ENCODE measurements around the gene ANGPTL2.

DNA sequence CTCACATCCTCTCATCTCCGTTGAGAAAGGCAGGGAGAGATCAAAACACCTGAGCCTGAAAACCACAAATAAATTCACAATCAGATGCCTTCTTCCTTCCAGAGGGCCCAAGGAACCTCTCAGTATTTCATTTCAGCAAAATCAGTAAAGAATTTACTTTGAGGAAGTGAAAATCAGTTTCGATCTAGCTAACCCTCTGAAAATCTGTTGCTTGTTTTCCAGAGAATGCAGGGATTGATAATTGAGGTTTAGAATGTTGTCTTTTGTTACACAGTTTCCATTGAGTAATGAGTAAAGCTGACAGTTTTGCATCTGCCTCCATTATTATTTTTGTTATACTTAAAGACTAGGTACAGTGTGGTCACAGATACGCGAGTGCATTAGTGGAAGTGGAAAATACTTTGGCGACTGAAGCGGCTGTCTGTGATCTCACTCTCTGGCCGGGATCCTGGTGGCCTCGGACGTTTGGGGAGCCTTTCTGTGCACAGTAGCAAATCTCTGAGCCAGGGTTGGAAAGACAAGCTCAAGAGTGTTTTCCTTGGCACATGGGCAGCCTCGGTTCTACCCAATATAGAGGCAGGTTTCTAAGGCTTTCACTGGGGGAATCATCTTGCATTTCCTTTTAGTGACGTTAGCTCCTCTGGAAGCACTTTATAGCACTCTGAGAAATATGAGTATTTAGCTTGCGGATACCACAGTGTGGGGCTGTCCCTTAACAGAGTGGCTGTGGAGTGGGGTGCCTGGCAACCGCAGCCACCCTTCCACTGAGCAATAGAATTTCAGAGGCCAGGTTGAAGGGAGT, 32.2 kb upstream of the ANGPTL2 start:
- TF ChIP-seq, protein P1, sequence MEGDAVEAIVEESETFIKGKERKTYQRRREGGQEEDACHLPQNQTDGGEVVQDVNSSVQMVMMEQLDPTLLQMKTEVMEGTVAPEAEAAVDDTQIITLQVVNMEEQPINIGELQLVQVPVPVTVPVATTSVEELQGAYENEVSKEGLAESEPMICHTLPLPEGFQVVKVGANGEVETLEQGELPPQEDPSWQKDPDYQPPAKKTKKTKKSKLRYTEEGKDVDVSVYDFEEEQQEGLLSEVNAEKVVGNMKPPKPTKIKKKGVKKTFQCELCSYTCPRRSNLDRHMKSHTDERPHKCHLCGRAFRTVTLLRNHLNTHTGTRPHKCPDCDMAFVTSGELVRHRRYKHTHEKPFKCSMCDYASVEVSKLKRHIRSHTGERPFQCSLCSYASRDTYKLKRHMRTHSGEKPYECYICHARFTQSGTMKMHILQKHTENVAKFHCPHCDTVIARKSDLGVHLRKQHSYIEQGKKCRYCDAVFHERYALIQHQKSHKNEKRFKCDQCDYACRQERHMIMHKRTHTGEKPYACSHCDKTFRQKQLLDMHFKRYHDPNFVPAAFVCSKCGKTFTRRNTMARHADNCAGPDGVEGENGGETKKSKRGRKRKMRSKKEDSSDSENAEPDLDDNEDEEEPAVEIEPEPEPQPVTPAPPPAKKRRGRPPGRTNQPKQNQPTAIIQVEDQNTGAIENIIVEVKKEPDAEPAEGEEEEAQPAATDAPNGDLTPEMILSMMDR (IDR thresholded peaks at IDR 0.05) = no peak
- TF ChIP-seq POLR2A (IDR thresholded peaks at IDR 0.05) = no peak

All from uterus (tissue), 2 donors.